H9 (cell line): ENCODE results near the gene CEACAM18. TPM values are rescaled to one million over a fixed set of nuclear protein-coding genes. Genes with fewer than 3 reads are reported as not detected.

Experiments used
- DNase-seq: peaks from one replicate; pipeline ENCODE4 v3.0.0-alpha.2; 2017
- H2AFZ ChIP-seq: one replicate; pipeline ENCODE4 v1.6.1; 2013; ENCODE audit warnings: mild to moderate bottlenecking, low read length, control low read depth, moderate library complexity
- H2AK5ac ChIP-seq: 2 replicates; pipeline ENCODE4 v1.6.1; 2013; ENCODE audit warnings: low read length, control low read depth, mixed read lengths; ENCODE audit not compliant: insufficient read length
- H2BK120ac ChIP-seq: one replicate; pipeline ENCODE4 v1.6.1; 2013; ENCODE audit warnings: low read depth, mild to moderate bottlenecking, low read length, control low read depth, inconsistent platforms; ENCODE audit not compliant: poor library complexity, severe bottlenecking
- H2BK12ac ChIP-seq: 2 replicates; pipeline ENCODE4 v1.6.1; 2013; ENCODE audit warnings: low read length, control low read depth, mixed read lengths, low read depth; ENCODE audit not compliant: insufficient read length
- H2BK15ac ChIP-seq: 2 replicates; pipeline ENCODE4 v1.6.1; 2013; ENCODE audit warnings: low read depth, low read length, control low read depth
- H2BK20ac ChIP-seq: one replicate; pipeline ENCODE4 v1.6.1; 2013; ENCODE audit warnings: low read depth, mild to moderate bottlenecking, low read length, control low read depth, inconsistent platforms; ENCODE audit not compliant: poor library complexity, severe bottlenecking
- H2BK5ac ChIP-seq: 2 replicates; pipeline ENCODE4 v1.6.1; 2013; ENCODE audit warnings: low read length, control low read depth, mixed read lengths; ENCODE audit not compliant: insufficient read length
- H3K14ac ChIP-seq: 2 replicates; pipeline ENCODE4 v1.6.1; 2013; ENCODE audit warnings: low read length, control low read depth; ENCODE audit not compliant: insufficient read depth
- H3K18ac ChIP-seq: 2 replicates; pipeline ENCODE4 v1.6.1; 2013; ENCODE audit warnings: low read depth, mild to moderate bottlenecking, mixed read lengths, low read length, control low read depth; ENCODE audit not compliant: insufficient read length
- H3K23ac ChIP-seq: 2 replicates; pipeline ENCODE4 v1.6.1; 2013; ENCODE audit warnings: low read length, control low read depth, mixed read lengths, low read depth; ENCODE audit not compliant: insufficient read length
- H3K23me2 ChIP-seq: 2 replicates; pipeline ENCODE4 v1.6.1; 2013; ENCODE audit warnings: low read depth, mild to moderate bottlenecking, mixed read lengths, low read length, control low read depth; ENCODE audit not compliant: insufficient read length, poor library complexity, severe bottlenecking
- H3K27ac ChIP-seq: 2 replicates; pipeline ENCODE4 v1.5.1; 2013; ENCODE audit warnings: low read length, control low read depth, mixed read lengths, low read depth; ENCODE audit not compliant: insufficient read length
- H3K27me3 ChIP-seq: 2 replicates; pipeline ENCODE4 v1.6.1; 2013; ENCODE audit warnings: low read length, control low read depth, inconsistent platforms; ENCODE audit not compliant: insufficient read depth
- H3K4ac ChIP-seq: 2 replicates; pipeline ENCODE4 v1.6.1; 2013; ENCODE audit warnings: low read depth, mild to moderate bottlenecking, control low read depth, inconsistent platforms, low read length, moderate library complexity
- H3K4me1 ChIP-seq: 2 replicates; pipeline ENCODE4 v1.6.1; 2013; ENCODE audit warnings: low read length, control low read depth, inconsistent platforms; ENCODE audit not compliant: insufficient read depth
- H3K4me2 ChIP-seq: 2 replicates; pipeline ENCODE4 v1.6.1; 2013; ENCODE audit warnings: low read length, control low read depth, mixed read lengths; ENCODE audit not compliant: insufficient read length, insufficient read depth
- H3K56ac ChIP-seq: 2 replicates; pipeline ENCODE4 v1.6.1; 2013; ENCODE audit warnings: low read depth, mild to moderate bottlenecking, mixed read lengths, low read length, control low read depth; ENCODE audit not compliant: insufficient read length
- H3K79me1 ChIP-seq: 2 replicates; pipeline ENCODE4 v1.6.1; 2013; ENCODE audit warnings: low read depth, mild to moderate bottlenecking, moderate library complexity, low read length, control low read depth, inconsistent platforms; ENCODE audit not compliant: insufficient read depth, poor library complexity, severe bottlenecking
- H3K79me2 ChIP-seq: 2 replicates; pipeline ENCODE4 v1.6.1; 2013; ENCODE audit warnings: low read length, control low read depth, inconsistent platforms; ENCODE audit not compliant: insufficient read depth
- H3K9ac ChIP-seq: 2 replicates; pipeline ENCODE4 v1.6.1; 2013; ENCODE audit warnings: low read length, control low read depth, mixed read lengths; ENCODE audit not compliant: insufficient read length; ENCODE audit errors: extremely low read depth
- H3K9me3 ChIP-seq: one replicate; pipeline ENCODE4 v1.6.1; 2013; ENCODE audit warnings: low read depth, low read length, inconsistent platforms; ENCODE audit not compliant: control insufficient read depth
- H3T11ph ChIP-seq: one replicate; pipeline ENCODE4 v1.6.1; 2013; ENCODE audit warnings: mild to moderate bottlenecking, low read length, control low read depth, inconsistent platforms
- H4K20me1 ChIP-seq: one replicate; pipeline ENCODE4 v1.6.1; 2013; ENCODE audit not compliant: control insufficient read depth, insufficient read length, insufficient read depth
- H4K5ac ChIP-seq: 2 replicates; pipeline ENCODE4 v1.6.1; 2013; ENCODE audit warnings: low read depth, mild to moderate bottlenecking, mixed read lengths, low read length, control low read depth; ENCODE audit not compliant: insufficient read length
- H4K8ac ChIP-seq: replicated peaks from 2 replicates; pipeline ENCODE4 v1.6.1; 2013; ENCODE audit warnings: low read length, control low read depth, mixed read lengths, low read depth; ENCODE audit not compliant: insufficient read length
- H4K91ac ChIP-seq: 2 replicates; pipeline ENCODE4 v1.6.1; 2013; ENCODE audit warnings: low read depth, mild to moderate bottlenecking, moderate library complexity, mixed read lengths, low read length, control low read depth; ENCODE audit not compliant: insufficient read length
- H3K27ac Mint-ChIP-seq, 3 experiments: 2 replicates in 2 of 3; 3 replicates in 1 of 3; pipeline ENCODE4 v1.8.0; 2020 to 2021; ENCODE audit warnings: mixed read lengths in 3 of 3, mild to moderate bottlenecking in 1 of 3, moderate library complexity in 1 of 3
- H3K27me3 Mint-ChIP-seq: 2 replicates; pipeline ENCODE4 v1.8.0; 2021; ENCODE audit warnings: low read depth, mild to moderate bottlenecking, moderate library complexity, mixed read lengths
- H3K36me3 Mint-ChIP-seq, 3 experiments: 2 replicates in 2 of 3; 3 replicates in 1 of 3; pipeline ENCODE4 v1.8.0; 2020 to 2021; ENCODE audit warnings: low read depth in 3 of 3, mixed read lengths in 3 of 3; ENCODE audit not compliant: insufficient read depth in 1 of 3
- H3K4me1 Mint-ChIP-seq, 2 experiments: 2 replicates each; pipeline ENCODE4 v1.8.0; 2020; ENCODE audit warnings: mixed read lengths in 2 of 2
- H3K4me3 Mint-ChIP-seq, 2 experiments: 2 replicates in 1 of 2; 3 replicates in 1 of 2; pipeline ENCODE4 v1.8.0; 2020 to 2021; ENCODE audit warnings: mild to moderate bottlenecking in 2 of 2, mixed read lengths in 2 of 2, moderate library complexity in 1 of 2
- H3K9me3 Mint-ChIP-seq, 2 experiments: 2 replicates in 1 of 2; 3 replicates in 1 of 2; pipeline ENCODE4 v1.8.0; 2020; ENCODE audit warnings: mild to moderate bottlenecking in 2 of 2, mixed read lengths in 2 of 2, moderate library complexity in 1 of 2
- CTCF ChIP-seq: fragments of 200-600 bp; sonication (generic); conservative IDR thresholded peaks from 3 replicates; pipeline ENCODE4 v1.8.0; 2021; ENCODE audit warnings: antibody characterized with exemption, mild to moderate bottlenecking
- WGBS: extraction: QIAGEN DNeasy Blood & Tissue Kit; methylation state at CpG from one replicate; pipeline ENCODE4 v1.1.7; 2013; ENCODE audit warnings: missing lambda C conversion rate, low lambda C conversion rate, mixed read lengths; ENCODE audit not compliant: insufficient read length; ENCODE audit errors: extremely low coverage; 5-methylcytosine and 5-hydroxymethylcytosine counted together
- total RNA-seq: library from RNA; stranded (reverse); gene quantifications from 2 replicates; pipeline ENCODE4 v1.2.1, GENCODE V29; 2021

Gene CEACAM18
- total RNA-seq, 1 experiment from 2014 or later = not detected

GRCh38 chr19:51471527-51471926 lies 6.8 kb upstream of the CEACAM18 start:
- Histone ChIP-seq H3K27me3 (no peaks in the 10 kb centered on the region), H3K4me1 (no peaks in the 10 kb centered on the region), H3K27ac (no peak overlapping the region), H3K23me2 (no peaks in the 10 kb centered on the region), H3K9me3 (no peaks in the 10 kb centered on the region), H2BK12ac (no peak overlapping the region), H3K79me1 (no peaks in the 10 kb centered on the region), H3K23ac (no peak overlapping the region), H4K20me1 (no peaks in the 10 kb centered on the region), H2AFZ (no peak overlapping the region), H2BK5ac (no peak overlapping the region), H3K56ac (no peak overlapping the region), H3T11ph (no peak overlapping the region), H3K4me2 (no peak overlapping the region), H4K5ac (no peak overlapping the region), H3K9ac (no peak overlapping the region), H4K91ac (no peak overlapping the region), H3K4ac (no peak overlapping the region), H2BK15ac (no peak overlapping the region), H3K18ac (no peak overlapping the region), H2AK5ac (no peak overlapping the region), H2BK20ac (no peak overlapping the region), H3K79me2 (no peaks in the 10 kb centered on the region), H2BK120ac (no peak overlapping the region), H4K8ac (no peak overlapping the region), H3K14ac (no peak overlapping the region)
- no peak for TF ChIP-seq CTCF
- Mint-ChIP-seq H3K27ac (no peak overlapping the region), H3K36me3 (no peaks in the 10 kb centered on the region), H3K4me1 (no peaks in the 10 kb centered on the region), H3K4me3 (no peak overlapping the region), H3K27me3 (peaks cover 53% of the 10 kb centered on the region), H3K9me3 (peaks cover 0 to 86% of the 10 kb centered on the region in 2 experiments; a peak in 2 of 5 replicates)
- no peak for DNase-seq
- no CpG with 5 or more reads among the region's 1 CpG for WGBS
